NCI-H2029 (cell line): ENCODE results near the gene SLC9A8.

Experiments
- DNase-seq: peaks from one replicate; lab custom pipeline; 2025; lab: John Stamatoyannopoulos, UW

SLC9A8 gene

GRCh38 chr20:49814057-49814694 lies 1.5 kb downstream of the SLC9A8 start:
- DNase-seq, result peak; percentile 65

DNA sequence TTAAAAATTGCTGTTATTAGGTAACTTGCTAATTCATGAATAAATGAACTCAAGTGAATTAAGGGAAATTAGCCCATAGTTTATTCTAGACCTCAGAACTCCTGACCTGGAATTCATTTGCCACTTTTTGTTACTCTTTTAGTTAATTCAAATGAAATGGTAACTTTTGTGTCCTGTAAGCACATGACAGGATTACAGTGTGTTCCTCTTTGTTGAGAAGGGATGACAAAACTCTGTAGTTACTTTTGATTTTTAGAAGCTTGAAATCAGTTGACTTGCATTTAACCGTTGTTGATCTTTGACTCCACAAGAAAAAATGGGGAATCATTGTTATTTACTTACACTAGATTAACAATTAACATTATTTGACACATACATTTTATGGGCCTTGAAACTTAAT lies 6.2 kb downstream of the SLC9A8 start:
- no peak for DNase-seq

DNA sequence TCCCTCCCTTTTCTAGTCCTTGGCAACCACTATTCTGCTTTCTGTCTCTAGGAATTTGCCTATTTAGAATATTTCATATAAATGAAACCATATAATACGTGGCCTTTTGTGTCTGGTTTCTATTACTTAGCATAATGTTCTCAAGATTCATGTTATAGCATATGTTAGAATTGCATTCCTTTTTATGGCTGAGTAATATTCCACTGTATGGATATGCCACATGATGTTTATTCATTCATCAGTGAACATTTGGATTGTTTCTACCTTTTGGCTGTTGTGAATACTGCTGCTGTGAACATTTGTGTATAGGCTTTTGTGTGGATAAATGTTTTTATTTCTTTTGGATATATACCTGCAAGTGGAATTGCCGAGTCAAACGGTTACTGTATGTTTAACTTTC lies 7.1 kb downstream of the SLC9A8 start:
- DNase-seq, result no peak

GRCh38 chr20:49821381-49821780 lies 8.8 kb downstream of the SLC9A8 start:
- no peak for DNase-seq

GRCh38 chr20:49821870-49822331 lies 9.3 kb downstream of the SLC9A8 start:
- DNase-seq, result no peak

GRCh38 chr20:49823152-49823847 lies 10.7 kb downstream of the SLC9A8 start:
- DNase-seq, result no peak

GRCh38 chr20:49824206-49824605 lies 11.6 kb downstream of the SLC9A8 start:
- DNase-seq, result no peak

- DNase-seq, result peak; percentile 90
Measured at GRCh38 chr20:49825521-49826033, 12.9 kb downstream of the SLC9A8 start.

GRCh38 chr20:49831022-49831769 lies 18.6 kb downstream of the SLC9A8 start:
- DNase-seq, result no peak

- no peak for DNase-seq
Measured at GRCh38 chr20:49831770-49832631, 19.4 kb downstream of the SLC9A8 start.

GRCh38 chr20:49832632-49833327 lies 20.2 kb downstream of the SLC9A8 start:
- DNase-seq, result no peak

DNA sequence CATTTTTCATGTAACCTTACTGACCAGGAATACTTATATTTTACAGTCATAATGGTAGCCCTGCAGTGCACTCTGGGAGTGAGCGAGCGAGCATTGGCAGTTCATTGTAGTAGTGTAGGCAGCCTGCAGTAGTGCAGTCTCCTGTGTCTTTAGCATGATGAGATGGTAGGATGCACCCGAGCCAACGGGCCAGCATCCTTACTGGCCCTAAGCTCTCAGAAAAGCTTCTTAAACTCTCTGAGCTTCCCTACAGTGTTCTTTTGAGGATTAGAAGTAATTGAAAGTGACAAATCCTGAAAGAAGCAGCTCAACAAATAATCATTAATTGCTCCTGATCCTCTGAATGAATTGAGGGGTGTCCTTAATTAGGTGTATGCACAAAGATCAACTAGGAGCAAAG lies 20.9 kb downstream of the SLC9A8 start:
- no peak for DNase-seq

DNA sequence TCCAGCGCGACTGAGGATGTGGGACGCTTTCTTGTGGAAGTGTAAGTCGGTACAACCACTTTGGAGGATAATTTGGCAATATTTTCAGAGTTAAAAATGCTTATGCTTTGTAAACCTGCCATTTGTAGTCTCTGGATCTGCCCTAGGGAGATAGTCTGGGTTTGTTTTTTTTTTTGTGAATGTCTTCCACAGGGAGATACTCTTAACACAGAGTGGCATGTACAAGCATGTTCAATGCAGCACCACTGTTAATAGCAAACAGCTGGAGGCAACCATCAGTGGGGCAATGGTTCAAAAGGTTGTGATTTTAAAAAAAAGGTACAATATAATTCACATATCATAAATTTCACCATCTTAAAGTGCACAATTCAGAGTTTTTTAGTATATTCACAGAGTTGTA lies 22.4 kb downstream of the SLC9A8 start:
- DNase-seq, result no peak

- no peak for DNase-seq
Measured at GRCh38 chr20:49838546-49838945, 25.9 kb downstream of the SLC9A8 start.

DNA sequence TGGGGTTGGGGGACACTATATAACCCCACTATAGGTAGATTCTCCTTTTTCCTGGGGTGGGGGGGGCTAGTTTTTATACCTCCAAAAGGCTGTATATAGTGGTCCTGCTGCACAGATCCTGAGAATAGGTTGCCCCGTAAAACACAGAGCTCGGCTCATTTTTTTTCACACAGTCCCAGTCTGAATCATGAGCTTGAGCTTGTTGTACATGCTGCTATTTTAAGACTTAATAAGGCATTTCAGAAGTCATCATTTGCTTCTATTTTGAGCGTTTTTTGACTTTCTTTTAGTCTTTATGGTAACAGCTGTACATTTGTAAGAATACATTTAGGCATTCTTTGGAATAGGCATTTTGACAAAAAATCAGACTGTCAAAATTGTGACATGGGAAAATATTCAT lies 30.5 kb downstream of the SLC9A8 start:
- no peak for DNase-seq

DNA sequence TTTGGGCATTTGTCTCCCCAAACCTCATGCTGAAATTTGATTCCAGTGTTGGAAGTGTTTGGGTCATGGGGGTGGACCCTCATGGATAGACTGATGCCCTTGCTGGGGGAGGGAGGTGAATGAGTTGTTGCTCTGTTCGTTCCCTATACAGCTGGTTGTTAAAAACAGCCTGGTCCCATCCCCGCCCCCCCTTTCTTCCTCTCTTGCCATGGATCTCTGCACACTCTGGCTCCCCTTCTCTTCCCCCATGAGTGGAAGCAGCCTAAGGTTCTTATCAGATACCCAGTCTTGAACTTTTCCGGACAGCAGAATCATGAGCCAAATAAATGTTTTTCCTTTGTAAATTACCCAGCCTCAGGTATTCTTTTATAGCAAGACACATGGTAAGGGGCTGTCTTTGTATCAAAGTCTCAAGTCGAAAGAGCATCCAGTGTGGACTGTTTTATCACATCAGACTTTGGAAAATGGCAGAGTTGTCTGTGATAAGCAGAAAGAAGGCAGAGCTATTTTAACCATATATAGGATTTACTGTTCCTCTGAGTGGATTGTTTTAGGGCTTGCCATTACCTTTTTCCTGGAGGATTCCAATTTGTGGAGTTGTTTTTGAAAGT lies 31.2 kb downstream of the SLC9A8 start:
- no peak for DNase-seq

- peak; percentile 17 for DNase-seq
Measured at GRCh38 chr20:49845060-49845459, 32.4 kb downstream of the SLC9A8 start.

GRCh38 chr20:49846206-49846807 lies 33.7 kb downstream of the SLC9A8 start:
- DNase-seq, result peak; percentile 60

GRCh38 chr20:49850463-49851230 lies 38.0 kb downstream of the SLC9A8 start:
- DNase-seq, result no peak
